H9 (cell line): ENCODE results near the gene TBC1D1. TPM values are rescaled to one million over a fixed set of nuclear protein-coding genes. Genes with fewer than 3 reads are reported as not detected.

Experiments
- DNase-seq: peaks from one replicate; pipeline ENCODE4 v3.0.0-alpha.2; 2017
- H2AFZ ChIP-seq: one replicate; pipeline ENCODE4 v1.6.1; 2013; ENCODE audit warnings: mild to moderate bottlenecking, low read length, control low read depth, moderate library complexity
- H2AK5ac ChIP-seq: 2 replicates; pipeline ENCODE4 v1.6.1; 2013; ENCODE audit warnings: low read length, control low read depth, mixed read lengths; ENCODE audit not compliant: insufficient read length
- H2BK120ac ChIP-seq: one replicate; pipeline ENCODE4 v1.6.1; 2013; ENCODE audit warnings: low read depth, mild to moderate bottlenecking, low read length, control low read depth, inconsistent platforms; ENCODE audit not compliant: poor library complexity, severe bottlenecking
- H2BK12ac ChIP-seq: 2 replicates; pipeline ENCODE4 v1.6.1; 2013; ENCODE audit warnings: low read length, control low read depth, mixed read lengths, low read depth; ENCODE audit not compliant: insufficient read length
- H2BK15ac ChIP-seq: 2 replicates; pipeline ENCODE4 v1.6.1; 2013; ENCODE audit warnings: low read depth, low read length, control low read depth
- H2BK20ac ChIP-seq: one replicate; pipeline ENCODE4 v1.6.1; 2013; ENCODE audit warnings: low read depth, mild to moderate bottlenecking, low read length, control low read depth, inconsistent platforms; ENCODE audit not compliant: poor library complexity, severe bottlenecking
- H2BK5ac ChIP-seq: 2 replicates; pipeline ENCODE4 v1.6.1; 2013; ENCODE audit warnings: low read length, control low read depth, mixed read lengths; ENCODE audit not compliant: insufficient read length
- H3K14ac ChIP-seq: 2 replicates; pipeline ENCODE4 v1.6.1; 2013; ENCODE audit warnings: low read length, control low read depth; ENCODE audit not compliant: insufficient read depth
- H3K18ac ChIP-seq: 2 replicates; pipeline ENCODE4 v1.6.1; 2013; ENCODE audit warnings: low read depth, mild to moderate bottlenecking, mixed read lengths, low read length, control low read depth; ENCODE audit not compliant: insufficient read length
- H3K23ac ChIP-seq: 2 replicates; pipeline ENCODE4 v1.6.1; 2013; ENCODE audit warnings: low read length, control low read depth, mixed read lengths, low read depth; ENCODE audit not compliant: insufficient read length
- H3K23me2 ChIP-seq: 2 replicates; pipeline ENCODE4 v1.6.1; 2013; ENCODE audit warnings: low read depth, mild to moderate bottlenecking, mixed read lengths, low read length, control low read depth; ENCODE audit not compliant: insufficient read length, poor library complexity, severe bottlenecking
- H3K27ac ChIP-seq: 2 replicates; pipeline ENCODE4 v1.5.1; 2013; ENCODE audit warnings: low read length, control low read depth, mixed read lengths, low read depth; ENCODE audit not compliant: insufficient read length
- H3K27me3 ChIP-seq: 2 replicates; pipeline ENCODE4 v1.6.1; 2013; ENCODE audit warnings: low read length, control low read depth, inconsistent platforms; ENCODE audit not compliant: insufficient read depth
- H3K4ac ChIP-seq: 2 replicates; pipeline ENCODE4 v1.6.1; 2013; ENCODE audit warnings: low read depth, mild to moderate bottlenecking, control low read depth, inconsistent platforms, low read length, moderate library complexity
- H3K4me1 ChIP-seq: 2 replicates; pipeline ENCODE4 v1.6.1; 2013; ENCODE audit warnings: low read length, control low read depth, inconsistent platforms; ENCODE audit not compliant: insufficient read depth
- H3K4me2 ChIP-seq: 2 replicates; pipeline ENCODE4 v1.6.1; 2013; ENCODE audit warnings: low read length, control low read depth, mixed read lengths; ENCODE audit not compliant: insufficient read length, insufficient read depth
- H3K56ac ChIP-seq: 2 replicates; pipeline ENCODE4 v1.6.1; 2013; ENCODE audit warnings: low read depth, mild to moderate bottlenecking, mixed read lengths, low read length, control low read depth; ENCODE audit not compliant: insufficient read length
- H3K79me1 ChIP-seq: 2 replicates; pipeline ENCODE4 v1.6.1; 2013; ENCODE audit warnings: low read depth, mild to moderate bottlenecking, moderate library complexity, low read length, control low read depth, inconsistent platforms; ENCODE audit not compliant: insufficient read depth, poor library complexity, severe bottlenecking
- H3K79me2 ChIP-seq: 2 replicates; pipeline ENCODE4 v1.6.1; 2013; ENCODE audit warnings: low read length, control low read depth, inconsistent platforms; ENCODE audit not compliant: insufficient read depth
- H3K9ac ChIP-seq: 2 replicates; pipeline ENCODE4 v1.6.1; 2013; ENCODE audit warnings: low read length, control low read depth, mixed read lengths; ENCODE audit not compliant: insufficient read length; ENCODE audit errors: extremely low read depth
- H3K9me3 ChIP-seq: one replicate; pipeline ENCODE4 v1.6.1; 2013; ENCODE audit warnings: low read depth, low read length, inconsistent platforms; ENCODE audit not compliant: control insufficient read depth
- H3T11ph ChIP-seq: one replicate; pipeline ENCODE4 v1.6.1; 2013; ENCODE audit warnings: mild to moderate bottlenecking, low read length, control low read depth, inconsistent platforms
- H4K20me1 ChIP-seq: one replicate; pipeline ENCODE4 v1.6.1; 2013; ENCODE audit not compliant: control insufficient read depth, insufficient read length, insufficient read depth
- H4K5ac ChIP-seq: 2 replicates; pipeline ENCODE4 v1.6.1; 2013; ENCODE audit warnings: low read depth, mild to moderate bottlenecking, mixed read lengths, low read length, control low read depth; ENCODE audit not compliant: insufficient read length
- H4K8ac ChIP-seq: replicated peaks from 2 replicates; pipeline ENCODE4 v1.6.1; 2013; ENCODE audit warnings: low read length, control low read depth, mixed read lengths, low read depth; ENCODE audit not compliant: insufficient read length
- H4K91ac ChIP-seq: 2 replicates; pipeline ENCODE4 v1.6.1; 2013; ENCODE audit warnings: low read depth, mild to moderate bottlenecking, moderate library complexity, mixed read lengths, low read length, control low read depth; ENCODE audit not compliant: insufficient read length
- H3K27ac Mint-ChIP-seq, 3 experiments: 2 replicates in 2 of 3; 3 replicates in 1 of 3; pipeline ENCODE4 v1.8.0; 2020 to 2021; ENCODE audit warnings: mixed read lengths in 3 of 3, mild to moderate bottlenecking in 1 of 3, moderate library complexity in 1 of 3
- H3K27me3 Mint-ChIP-seq: 2 replicates; pipeline ENCODE4 v1.8.0; 2021; ENCODE audit warnings: low read depth, mild to moderate bottlenecking, moderate library complexity, mixed read lengths
- H3K36me3 Mint-ChIP-seq, 3 experiments: 2 replicates in 2 of 3; 3 replicates in 1 of 3; pipeline ENCODE4 v1.8.0; 2020 to 2021; ENCODE audit warnings: low read depth in 3 of 3, mixed read lengths in 3 of 3; ENCODE audit not compliant: insufficient read depth in 1 of 3
- H3K4me1 Mint-ChIP-seq, 2 experiments: 2 replicates each; pipeline ENCODE4 v1.8.0; 2020; ENCODE audit warnings: mixed read lengths in 2 of 2
- H3K4me3 Mint-ChIP-seq, 2 experiments: 2 replicates in 1 of 2; 3 replicates in 1 of 2; pipeline ENCODE4 v1.8.0; 2020 to 2021; ENCODE audit warnings: mild to moderate bottlenecking in 2 of 2, mixed read lengths in 2 of 2, moderate library complexity in 1 of 2
- H3K9me3 Mint-ChIP-seq, 2 experiments: 2 replicates in 1 of 2; 3 replicates in 1 of 2; pipeline ENCODE4 v1.8.0; 2020; ENCODE audit warnings: mild to moderate bottlenecking in 2 of 2, mixed read lengths in 2 of 2, moderate library complexity in 1 of 2
- CTCF ChIP-seq: fragments of 200-600 bp; sonication (generic); conservative IDR thresholded peaks from 3 replicates; pipeline ENCODE4 v1.8.0; 2021; ENCODE audit warnings: antibody characterized with exemption, mild to moderate bottlenecking
- WGBS: extraction: QIAGEN DNeasy Blood & Tissue Kit; methylation state at CpG from one replicate; pipeline ENCODE4 v1.1.7; 2013; ENCODE audit warnings: missing lambda C conversion rate, low lambda C conversion rate, mixed read lengths; ENCODE audit not compliant: insufficient read length; ENCODE audit errors: extremely low coverage; 5-methylcytosine and 5-hydroxymethylcytosine counted together
- total RNA-seq: library from RNA; stranded (reverse); gene quantifications from 2 replicates; pipeline ENCODE4 v1.2.1, GENCODE V29; 2021

Gene TBC1D1
- total RNA-seq, 1 experiment from 2014 or later: 109 TPM

- peaks cover 0 to 5% (median 3%) of the 10 kb centered on the region in 3 experiments; a peak in 2 of 7 replicates for H3K36me3 Mint-ChIP-seq
- H3K27ac Mint-ChIP-seq: no peak overlapping the region
- Histone ChIP-seq H2AFZ (no peak overlapping the region), H3K27ac (no peak overlapping the region), H3K27me3 (no peaks in the 10 kb centered on the region), H3K23ac (no peak overlapping the region), H3K4me1 (no peaks in the 10 kb centered on the region; the same call in 1 of the 2 replicates), H3T11ph (no peak overlapping the region), H2BK20ac (no peak overlapping the region), H3K9ac (no peak overlapping the region), H3K56ac (no peak overlapping the region), H4K91ac (no peak overlapping the region), H4K8ac (no peak overlapping the region), H3K18ac (no peak overlapping the region), H2BK15ac (no peak overlapping the region), H3K79me1 (no peaks in the 10 kb centered on the region), H3K23me2 (no peaks in the 10 kb centered on the region), H2BK120ac (no peak overlapping the region), H3K14ac (no peak overlapping the region), H3K4me2 (no peak overlapping the region), H3K4ac (no peak overlapping the region), H2AK5ac (no peak overlapping the region), H2BK12ac (no peak overlapping the region), H2BK5ac (no peak overlapping the region), H4K20me1 (no peaks in the 10 kb centered on the region), H3K79me2 (no peaks in the 10 kb centered on the region), H3K9me3 (peaks cover 5% of the 10 kb centered on the region), H4K5ac (no peak overlapping the region)
- WGBS: no CpG with 5 or more reads among the region's 3 CpGs
- H3K4me1 Mint-ChIP-seq: peaks cover 12 to 15% of the 10 kb centered on the region in 2 experiments
- TF ChIP-seq CTCF: no peak
- DNase-seq: no peak
- H3K9me3 Mint-ChIP-seq: peaks cover 9 to 16% of the 10 kb centered on the region in 2 experiments
- H3K27me3 Mint-ChIP-seq: peaks cover 5% of the 10 kb centered on the region; the same call in 1 of the 2 replicates
- no peak overlapping the region for H3K4me3 Mint-ChIP-seq
Measured at GRCh38 chr4:38164346-38164745, 273.5 kb downstream of the TBC1D1 start.
